HG02970 (cell line): ENCODE measurements around the gene NAALADL2.

Experiments
- ATAC-seq: cut with Tn5 transposase; IDR thresholded peaks from one replicate; pipeline ENCODE4 v1.9.1; 2021; ENCODE audit warnings: mild to moderate bottlenecking, moderate library complexity, moderate number of reproducible peaks; ENCODE audit not compliant: unreplicated experiment, low FRiP score

The NAALADL2 gene

DNA sequence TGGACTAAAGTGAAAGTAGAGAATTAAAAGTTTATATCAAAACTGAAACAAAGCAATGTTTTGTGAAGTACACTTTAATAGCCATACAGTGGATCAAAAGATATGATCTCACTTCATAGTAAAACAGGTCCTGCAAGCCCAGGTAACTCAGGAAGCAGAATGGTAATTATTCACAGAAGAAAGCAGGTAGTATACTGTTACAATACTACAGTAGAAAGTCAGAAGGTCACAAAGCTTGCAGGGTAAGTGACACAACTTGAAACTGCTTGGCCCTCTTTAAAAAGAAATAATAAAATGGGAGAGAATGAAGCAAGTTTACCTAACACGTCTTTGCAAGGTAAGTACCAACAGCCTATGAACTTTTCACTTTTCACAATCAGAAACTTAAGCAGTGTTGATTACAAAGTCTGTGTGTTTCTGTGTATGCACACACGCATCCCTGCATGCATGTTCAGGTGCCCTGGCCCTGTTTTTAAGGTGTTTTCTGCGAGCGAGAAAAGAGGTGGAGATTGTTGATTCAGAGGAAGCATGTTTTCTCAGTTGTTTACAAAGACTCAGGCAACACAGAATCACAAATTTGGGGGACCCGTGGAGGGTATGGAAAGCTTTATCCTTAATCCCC is at the start of gene NAALADL2:
TSS of gene NAALADL2 (plus strand) at position 221 of the 622 bp plus-strand sequence.
- no peak for ATAC-seq

- no peak for ATAC-seq
These were observed 48.9 kb upstream of the NAALADL2 start for GRCh38 chr3:174810254-174810653.

- no peak for ATAC-seq
These were observed 46.8 kb upstream of the NAALADL2 start for GRCh38 chr3:174812172-174812862.

DNA sequence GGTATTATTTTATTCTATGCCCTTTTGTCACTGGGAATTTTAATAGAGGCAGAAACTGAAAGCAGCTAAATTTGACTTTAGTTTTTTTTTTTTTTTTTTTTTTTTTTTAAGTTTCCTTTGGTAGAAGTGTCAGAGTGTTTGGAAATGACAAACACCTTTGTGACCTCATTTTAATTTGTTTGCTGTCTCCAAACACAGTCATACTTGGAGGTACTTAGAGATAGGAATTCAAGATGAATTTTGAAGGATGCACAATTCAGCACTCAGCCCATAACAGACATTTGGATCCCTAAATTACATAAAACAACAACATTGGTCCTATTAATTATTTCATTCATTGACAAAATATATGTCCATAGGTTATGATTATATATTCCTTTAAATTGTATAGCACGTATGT is 43.4 kb upstream of the NAALADL2 start:
- no peak for ATAC-seq

DNA sequence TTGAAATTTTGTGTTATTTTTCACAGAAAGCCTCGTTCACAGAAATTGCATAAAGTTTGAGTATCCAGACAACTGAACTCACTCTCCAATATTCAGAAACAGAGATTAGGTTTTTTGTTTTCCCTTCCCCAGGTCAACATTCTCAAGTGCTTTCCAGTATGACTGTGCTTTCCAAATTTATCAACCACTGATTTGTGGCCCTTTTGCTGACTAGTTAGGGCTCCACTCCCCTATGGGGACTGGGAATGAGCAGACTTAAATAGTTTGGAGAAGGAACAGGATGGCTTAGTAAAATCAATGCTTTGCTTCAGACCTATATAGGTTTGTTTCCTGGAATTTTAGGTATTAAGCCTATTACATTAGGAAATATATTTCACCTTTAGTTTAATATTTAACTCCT is 38.2 kb upstream of the NAALADL2 start:
- no peak for ATAC-seq

- no peak for ATAC-seq
These were observed 37.7 kb upstream of the NAALADL2 start for GRCh38 chr3:174821477-174821876.

GRCh38 chr3:174822320-174822719 is 36.8 kb upstream of the NAALADL2 start:
- no peak for ATAC-seq

GRCh38 chr3:174826069-174826468 is 33.1 kb upstream of the NAALADL2 start:
- ATAC-seq = no peak

GRCh38 chr3:174844746-174845145 is 14.4 kb upstream of the NAALADL2 start:
- ATAC-seq = no peak

DNA sequence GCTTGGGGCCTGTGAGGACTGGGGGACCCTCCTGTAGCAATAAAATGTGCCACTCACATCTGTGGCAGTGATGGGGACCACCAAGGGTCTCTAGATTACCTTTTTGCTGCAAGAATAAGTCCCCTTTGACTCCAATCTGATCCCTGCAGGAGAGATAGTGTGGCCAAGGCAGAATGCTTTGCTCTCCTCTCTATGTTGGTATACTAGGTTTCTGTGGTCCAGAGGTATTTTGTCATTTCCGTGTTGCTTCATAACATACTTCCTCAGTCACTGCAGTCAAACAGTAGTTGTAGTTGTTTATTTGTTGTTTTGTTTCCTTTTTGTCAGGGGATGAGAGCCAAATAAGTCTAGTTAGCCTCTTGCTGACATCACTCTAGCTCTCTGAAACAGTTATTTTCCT is 13.1 kb upstream of the NAALADL2 start:
- no peak for ATAC-seq

DNA sequence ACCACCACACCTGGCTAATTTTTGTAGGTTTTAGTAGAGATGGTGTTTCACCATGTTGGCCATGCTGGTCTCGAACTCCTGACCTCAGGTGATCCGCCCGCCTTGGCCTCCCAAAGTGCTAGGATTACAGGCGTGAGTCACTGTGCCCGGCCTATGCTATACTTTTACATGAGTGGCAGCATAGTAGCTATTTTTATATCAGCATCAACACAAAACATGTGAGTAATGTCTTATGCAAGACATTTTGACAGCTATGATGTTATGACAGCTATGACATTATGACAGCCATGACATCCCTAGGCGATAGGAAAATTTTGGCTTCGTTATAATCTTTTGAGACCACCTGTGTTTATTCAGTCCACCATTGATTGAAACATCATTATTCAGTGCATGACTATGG is 4.1 kb upstream of the NAALADL2 start:
- no peak for ATAC-seq

GRCh38 chr3:174857301-174857700 is 1.8 kb upstream of the NAALADL2 start:
- no peak for ATAC-seq

DNA sequence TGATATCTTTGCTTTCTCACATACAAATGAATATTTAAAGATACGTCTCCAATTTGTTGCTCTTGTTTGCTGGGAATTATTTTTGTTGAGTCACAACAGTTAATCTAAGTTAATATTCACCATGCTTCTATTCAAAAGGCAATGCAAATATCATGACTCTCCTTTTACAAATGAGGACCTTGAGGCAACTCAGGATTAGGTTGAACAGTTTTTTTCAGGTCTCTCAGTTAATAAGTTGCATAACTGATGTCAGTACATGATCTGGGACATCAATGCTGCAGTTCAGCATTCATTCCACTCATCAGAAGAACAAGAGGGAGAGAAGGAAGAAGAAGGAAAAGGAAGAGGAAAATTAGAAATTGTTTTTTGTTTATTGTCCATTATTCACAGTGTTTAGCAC is 781 bp upstream of the NAALADL2 start:
- ATAC-seq = no peak

DNA sequence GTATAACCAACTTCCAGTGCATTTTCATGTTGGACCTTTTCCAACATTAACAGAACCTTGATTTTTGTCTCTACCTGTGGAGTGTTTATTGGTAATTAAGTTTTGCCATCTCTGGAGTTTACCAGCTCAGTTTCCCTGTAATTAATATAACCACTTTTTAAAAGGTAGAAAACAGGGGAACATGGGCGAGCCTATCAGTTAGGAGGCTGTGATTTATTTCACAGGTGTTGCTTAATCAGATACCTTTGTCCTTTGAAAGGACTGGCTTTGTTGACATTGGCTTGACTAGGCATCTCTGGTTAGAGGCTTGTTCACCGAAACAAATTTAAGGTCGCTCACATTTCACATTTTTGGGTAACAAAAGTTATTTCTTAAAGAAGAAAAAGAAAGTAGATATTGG is 622 bp downstream of the NAALADL2 start:
- no peak for ATAC-seq

DNA sequence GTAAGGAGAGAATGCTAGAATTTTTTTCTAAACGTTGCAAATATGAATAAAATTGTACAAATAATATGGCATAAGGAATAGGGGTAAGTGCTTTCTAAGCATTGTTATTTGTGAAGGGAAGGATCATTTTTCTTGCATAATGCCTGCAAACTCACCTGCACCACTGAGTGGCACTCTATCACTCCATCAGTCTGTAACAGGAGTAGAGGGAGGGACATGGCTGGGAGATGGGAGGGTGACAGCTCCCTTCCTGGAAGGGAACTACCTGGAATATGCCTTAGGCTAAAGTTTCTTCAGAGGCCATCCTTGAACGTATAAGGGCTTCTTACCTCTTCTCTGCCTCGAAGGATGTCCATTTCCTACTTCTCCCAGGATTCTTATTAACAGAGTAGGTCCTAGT is 3.0 kb downstream of the NAALADL2 start:
- ATAC-seq = no peak

DNA sequence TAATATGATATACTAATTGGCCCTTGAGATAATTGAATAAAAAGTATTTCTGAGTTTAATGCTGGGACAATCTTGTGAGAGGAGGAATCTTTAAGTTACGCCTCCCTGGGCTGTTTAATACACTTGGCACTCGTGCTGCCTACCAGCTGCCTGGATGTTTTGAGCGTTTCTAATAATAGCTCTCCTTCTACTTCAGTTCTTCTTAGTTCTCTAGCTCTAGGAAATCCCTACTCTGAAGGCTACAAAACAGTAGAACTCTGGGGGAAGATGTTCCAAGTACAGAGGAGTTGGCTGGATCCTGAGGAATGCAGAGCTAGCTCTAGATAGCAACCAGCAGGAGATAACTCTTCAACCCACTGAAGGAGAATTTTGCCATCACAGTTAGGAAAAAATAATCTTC is 3.5 kb downstream of the NAALADL2 start:
- no peak for ATAC-seq

DNA sequence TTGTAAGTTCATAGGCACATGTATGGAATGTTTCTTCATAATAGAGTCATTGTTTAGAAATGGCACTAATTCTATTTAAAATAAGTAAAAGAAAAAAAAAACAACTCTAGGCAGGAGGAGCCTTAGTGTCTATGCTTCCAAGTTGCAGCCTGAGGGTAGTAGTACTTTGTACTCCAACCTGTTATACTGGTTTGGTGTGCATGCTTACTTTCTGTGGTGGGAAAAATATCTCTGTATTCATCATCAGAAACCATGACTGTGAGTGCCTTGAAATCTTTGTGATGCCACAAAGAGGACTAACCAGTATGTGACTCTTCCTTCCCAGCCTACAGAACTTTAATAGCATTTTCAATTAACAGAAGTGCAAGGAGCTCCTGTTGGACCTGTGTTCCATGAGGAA is 4.4 kb downstream of the NAALADL2 start:
- ATAC-seq = no peak

- no peak for ATAC-seq
These were observed 10.3 kb downstream of the NAALADL2 start for GRCh38 chr3:174869448-174869847.

GRCh38 chr3:174873832-174874657 is 14.9 kb downstream of the NAALADL2 start:
- ATAC-seq = no peak

DNA sequence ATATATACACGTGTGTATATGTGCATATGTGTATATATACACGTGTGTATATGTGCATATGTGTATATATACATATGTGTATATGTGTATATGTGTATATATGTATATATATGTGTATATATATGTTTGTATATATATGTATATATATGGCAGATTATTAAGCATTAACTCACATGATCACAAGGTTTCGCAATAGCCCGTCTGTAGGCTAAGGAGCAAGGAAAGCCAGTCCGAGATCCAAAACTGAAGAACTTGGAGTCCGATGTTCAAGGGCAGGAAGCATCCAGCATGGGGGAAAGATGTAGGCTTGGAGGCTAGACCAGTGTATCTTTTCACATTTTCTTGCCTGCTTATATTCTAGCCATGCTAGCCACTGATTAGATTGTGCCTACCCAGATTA is 23.7 kb downstream of the NAALADL2 start:
- ATAC-seq = no peak

DNA sequence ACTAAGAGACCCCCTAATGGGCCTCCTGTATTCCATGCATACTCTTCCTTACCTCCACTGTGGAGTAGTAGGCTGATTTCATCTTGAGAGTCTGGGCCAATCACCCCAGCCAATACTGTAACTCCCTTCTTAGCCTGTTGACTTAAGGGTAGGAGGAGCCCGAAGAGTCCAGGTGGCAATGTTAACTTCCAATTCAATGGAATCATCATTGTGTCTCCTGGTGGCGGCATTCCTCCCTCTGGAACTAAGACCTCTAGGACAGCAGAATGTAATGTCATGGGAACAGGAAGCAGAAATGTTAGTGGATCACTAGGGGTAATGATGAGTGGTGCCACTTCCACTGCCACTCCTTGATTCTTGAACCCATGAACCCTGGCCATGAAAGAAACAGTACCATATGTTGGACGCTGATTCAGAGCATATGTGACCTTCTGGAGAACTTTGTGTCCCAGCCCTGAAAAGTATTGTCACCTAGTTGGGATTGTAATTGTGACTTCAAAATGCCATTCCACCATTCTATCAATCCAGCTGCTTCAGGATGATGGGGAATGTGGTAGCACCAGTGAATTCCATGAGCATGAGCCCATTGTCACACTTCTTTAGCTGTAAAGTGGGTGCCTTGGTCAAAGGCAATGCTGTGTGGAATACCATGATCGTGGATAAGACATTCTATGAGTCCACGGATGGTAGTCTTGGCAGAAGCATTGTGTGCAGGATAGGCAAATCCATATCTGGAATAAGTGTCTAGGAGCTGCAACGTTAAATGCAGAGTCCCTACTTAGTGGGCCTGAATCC is 24.9 kb downstream of the NAALADL2 start:
- ATAC-seq = no peak
